HG02623 (cell line): ENCODE results near the gene TGOLN2.
"Not testable (repeated sequence)": the region's sequence is repeated elsewhere in the genome, so short reads cannot be mapped to it uniquely, and the experiment has no call there.

Experiments used
- ATAC-seq: cut with Tn5 transposase; IDR thresholded peaks from one replicate; pipeline ENCODE4 v1.9.1; 2021; ENCODE audit warnings: moderate library complexity; ENCODE audit not compliant: unreplicated experiment

The TGOLN2 gene

DNA sequence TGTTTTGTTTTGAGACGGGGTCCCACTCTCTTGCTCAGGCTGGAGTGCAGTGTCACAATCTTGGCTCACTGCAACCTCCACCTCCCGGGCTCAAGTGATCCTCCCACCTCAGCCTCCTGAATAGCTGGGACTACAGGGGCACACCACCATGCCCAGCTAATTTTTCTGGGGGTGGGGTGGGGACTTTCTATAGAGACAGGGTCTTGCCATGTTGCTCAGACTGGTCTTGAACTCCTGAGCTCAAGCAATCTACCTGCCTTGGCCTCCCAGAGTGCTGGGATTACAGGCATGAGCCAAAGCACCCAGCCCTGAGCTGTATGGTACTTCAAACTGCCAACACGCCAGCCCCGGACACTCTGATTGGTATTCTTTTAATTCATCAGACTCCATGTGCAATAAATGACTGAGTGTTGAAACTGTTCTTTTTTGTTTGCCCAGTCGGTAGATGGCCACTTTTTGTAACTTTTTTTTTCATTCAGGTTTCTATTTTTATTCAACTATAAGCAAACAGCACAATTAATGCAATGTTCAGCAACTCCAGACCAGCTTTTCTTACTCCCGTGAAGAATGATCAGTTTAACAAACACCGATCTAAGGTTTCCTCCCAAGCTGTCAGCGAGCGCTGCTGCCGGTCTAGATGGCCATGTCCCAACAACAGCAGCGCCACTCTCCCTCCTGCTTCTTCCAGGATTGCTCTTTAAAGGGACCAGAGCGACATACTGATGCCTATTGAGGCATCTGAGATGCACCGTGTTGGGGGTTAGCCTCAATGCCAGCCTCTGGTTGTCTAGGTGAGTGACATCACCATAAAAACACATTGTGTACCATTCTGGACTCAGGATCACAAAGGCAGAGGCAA, 12.5 kb upstream of the TGOLN2 start:
- ATAC-seq: no peak

GRCh38 chr2:85334928-85335327, 7.1 kb upstream of the TGOLN2 start:
- no peak for ATAC-seq

DNA sequence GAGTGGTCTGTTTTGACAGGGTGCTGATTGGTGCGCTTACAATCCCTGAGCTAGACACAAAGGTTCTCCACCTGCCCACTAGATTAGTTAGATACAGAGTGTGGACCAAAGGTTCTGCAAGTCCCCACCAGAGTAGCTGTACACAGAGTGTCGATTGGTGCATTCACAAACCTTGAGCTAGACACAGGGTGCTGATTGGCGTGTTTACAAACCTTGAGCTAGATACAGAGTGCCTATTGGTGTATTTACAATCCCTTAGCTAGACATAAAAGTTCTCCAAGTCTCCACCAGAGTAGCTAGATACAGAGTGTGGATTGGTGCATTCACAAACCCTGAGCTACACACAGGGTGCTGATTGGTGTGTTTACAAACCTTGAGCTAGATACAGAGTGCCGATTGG, 6.1 kb upstream of the TGOLN2 start:
- ATAC-seq: not testable (repeated sequence)

GRCh38 chr2:85330839-85331636, 3.2 kb upstream of the TGOLN2 start:
- no peak for ATAC-seq

DNA sequence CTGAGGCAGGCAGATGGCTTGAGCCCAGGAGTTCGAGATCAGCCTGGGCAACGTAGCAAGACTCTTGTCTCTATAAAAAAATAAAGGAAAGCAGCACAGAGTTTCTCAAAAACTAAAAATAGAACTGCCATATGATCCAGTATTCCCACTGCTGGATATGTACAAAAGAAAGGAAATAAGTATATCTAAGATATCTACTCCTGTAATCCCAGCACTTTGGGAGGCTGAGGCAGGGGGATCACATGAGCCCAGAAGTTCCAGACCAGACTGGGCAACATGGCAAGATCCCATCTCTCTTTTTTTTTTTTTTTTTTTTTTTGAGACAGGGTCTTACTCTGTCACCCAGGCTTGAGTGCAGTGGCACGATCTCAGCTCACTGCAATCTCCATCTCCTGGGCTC, 1.9 kb upstream of the TGOLN2 start:
- ATAC-seq: not testable (repeated sequence)

DNA sequence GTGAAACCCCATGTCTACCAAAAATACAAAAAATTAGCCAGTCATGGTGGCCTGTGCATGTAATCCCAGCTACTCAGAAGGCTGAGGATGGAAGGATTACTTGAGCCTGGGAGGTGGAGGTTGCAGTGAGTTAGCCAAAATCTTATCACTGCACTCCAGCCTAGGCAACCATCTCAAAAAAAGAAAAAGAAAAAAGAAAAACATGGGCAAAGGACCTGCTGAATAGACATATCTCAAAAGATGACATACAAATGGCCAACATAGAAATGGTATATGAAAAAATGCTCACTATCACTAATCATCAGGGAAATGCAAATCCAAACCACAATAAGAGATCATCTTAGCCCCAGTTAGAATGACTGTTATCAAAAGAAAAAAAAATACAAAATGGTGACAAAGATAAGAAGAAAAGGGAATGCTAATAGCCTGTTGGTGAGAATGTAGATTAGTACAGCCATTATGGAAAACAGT, 1.4 kb upstream of the TGOLN2 start:
- ATAC-seq: no peak

GRCh38 chr2:85327160-85327821, 498 bp downstream of the TGOLN2 start:
- ATAC-seq: peak; percentile 25

GRCh38 chr2:85326406-85327159, 1.2 kb downstream of the TGOLN2 start:
- ATAC-seq: peak; percentile 36

GRCh38 chr2:85325466-85325811, 2.4 kb downstream of the TGOLN2 start:
- no peak for ATAC-seq

DNA sequence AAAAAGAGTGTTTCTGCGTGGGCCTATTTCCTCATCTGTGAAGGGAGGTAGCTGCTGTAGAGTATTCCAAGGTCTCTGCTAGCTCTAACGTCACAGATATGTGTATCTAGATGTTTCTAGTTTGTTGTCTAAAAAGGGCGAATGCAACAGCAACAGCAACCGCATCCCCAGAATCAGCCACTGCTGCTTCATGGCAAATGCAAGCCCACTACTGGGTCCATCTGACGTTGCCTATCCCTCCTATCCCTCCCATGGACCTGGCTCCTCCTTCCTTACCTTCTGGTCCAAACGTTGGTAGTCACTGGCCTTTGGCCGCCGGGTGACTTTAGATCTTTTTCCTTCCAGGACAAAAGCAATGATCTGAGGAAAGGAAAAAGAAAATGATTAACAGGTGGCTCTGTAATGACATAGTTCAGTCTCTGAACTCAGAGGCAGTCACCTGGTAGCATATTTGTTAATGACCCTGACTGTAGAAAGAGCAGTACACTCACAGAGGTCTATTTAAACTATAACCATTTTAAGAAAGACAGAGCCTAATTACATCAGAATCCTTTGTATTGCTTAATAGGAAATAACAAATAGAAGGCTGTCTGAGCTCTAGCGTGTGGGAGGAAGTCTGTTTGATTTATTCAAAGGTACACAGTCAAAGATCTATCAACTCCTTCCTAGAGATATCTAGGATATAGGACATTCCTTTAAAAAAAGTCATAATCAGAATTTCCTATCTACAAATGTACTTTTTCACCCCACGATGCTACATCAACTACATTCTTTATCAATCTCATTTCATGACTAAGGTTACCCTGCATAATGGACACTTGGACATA, 2.9 kb downstream of the TGOLN2 start:
- no peak for ATAC-seq

GRCh38 chr2:85323988-85324367, 3.8 kb downstream of the TGOLN2 start:
- ATAC-seq: not testable (repeated sequence)

- no peak for ATAC-seq
Observed at GRCh38 chr2:85323351-85323987, 4.3 kb downstream of the TGOLN2 start.

GRCh38 chr2:85319796-85320195, 8.0 kb downstream of the TGOLN2 start:
- ATAC-seq: no peak

GRCh38 chr2:85318222-85319074, 9.3 kb downstream of the TGOLN2 start:
- no peak for ATAC-seq

DNA sequence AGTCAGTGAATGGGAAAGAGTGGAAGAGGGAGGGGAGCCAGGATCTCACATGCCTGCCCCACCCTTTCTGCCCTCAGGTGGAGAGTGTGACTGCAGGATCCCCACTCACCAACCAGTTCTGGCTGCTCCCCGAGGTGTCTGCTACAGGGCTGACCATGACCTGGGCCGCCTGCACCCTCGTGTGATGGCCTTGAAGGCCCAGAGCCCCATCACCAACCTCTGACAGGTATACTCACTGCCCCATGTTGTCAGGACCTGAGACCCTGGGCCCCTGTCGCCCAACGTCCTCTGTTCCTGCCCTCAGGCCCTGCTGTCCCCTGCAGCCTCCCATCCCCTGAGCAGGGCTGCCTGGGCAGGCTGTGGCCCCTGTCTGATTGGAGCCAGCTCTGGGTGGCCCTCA, 11.9 kb downstream of the TGOLN2 start:
- not testable (repeated sequence) for ATAC-seq

DNA sequence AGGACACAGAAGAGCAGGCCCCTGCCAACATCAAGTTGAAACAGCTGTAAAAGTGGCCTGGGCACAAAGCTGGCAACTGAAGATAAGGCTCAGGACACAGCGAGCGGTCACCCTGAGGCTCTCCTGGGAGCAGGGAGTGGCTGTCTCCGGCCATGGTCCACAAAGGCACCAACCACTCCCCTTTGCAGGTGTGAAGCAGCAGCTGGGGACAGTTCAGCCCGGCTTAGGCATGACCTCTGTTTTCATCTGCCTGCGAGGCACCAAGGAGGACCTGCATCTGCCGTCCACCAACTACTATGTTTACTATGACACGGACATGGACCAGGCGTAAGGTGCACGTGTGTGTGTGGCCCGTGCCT, 12.9 kb downstream of the TGOLN2 start:
- no peak for ATAC-seq

DNA sequence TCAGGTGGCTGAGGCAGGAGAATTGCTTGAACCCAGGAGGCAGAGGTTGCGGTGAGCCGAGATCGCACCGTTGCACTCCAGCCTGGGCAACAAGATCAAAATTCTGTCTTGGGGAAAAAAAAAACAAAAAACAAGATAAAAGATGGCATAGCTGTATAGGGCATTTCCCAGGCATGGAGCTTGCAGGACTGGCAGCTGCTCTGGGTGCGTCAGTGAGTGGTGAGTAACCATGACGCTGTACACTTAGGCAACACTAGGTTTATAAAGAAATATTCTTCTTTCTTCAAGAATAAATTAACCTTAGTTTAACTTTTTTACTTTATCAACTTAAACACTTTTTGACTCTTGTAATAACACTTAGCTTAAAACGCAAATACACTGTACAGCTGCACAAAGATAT, 15.4 kb downstream of the TGOLN2 start:
- ATAC-seq: no peak

GRCh38 chr2:85310330-85310729, 17.5 kb downstream of the TGOLN2 start:
- peak; percentile 39 for ATAC-seq
